Tibial nerve (tissue), 4 donors: ENCODE results near the gene HEATR9. TPM values are rescaled to one million over a fixed set of nuclear protein-coding genes. Genes with fewer than 3 reads are reported as not detected.

ENCODE experiments used
- DNase-seq, 2 donors: peaks; one replicate each; pipeline ENCODE4 v3.0.0-alpha.2; 2019; ENCODE audit warnings: low spot score in 2 of 2
- H3K27ac ChIP-seq, 4 donors: fragments of 200-600 bp; sonication (generic) in 3 of 4; one replicate each; pipeline ENCODE4 v1.5.1; 2017 to 2019; ENCODE audit warnings: mild to moderate bottlenecking in 1 of 4
- H3K27me3 ChIP-seq, 2 donors: fragments of 200-600 bp; sonication (generic) in 1 of 2; one replicate each; pipeline versions ENCODE4 v1.5.1 to v1.6.0; 2017 to 2019
- H3K36me3 ChIP-seq, 3 donors: fragments of 200-600 bp; sonication (generic); one replicate each; pipeline ENCODE4 v1.5.1; 2018 to 2019
- H3K4me1 ChIP-seq, 4 donors: fragments of 200-600 bp; sonication (generic) in 3 of 4; one replicate each; pipeline ENCODE4 v1.5.1; 2017 to 2019
- H3K4me3 ChIP-seq, 4 donors: fragments of 200-600 bp; sonication (generic) in 3 of 4; one replicate each; pipeline ENCODE4 v1.5.1; 2017 to 2019; ENCODE audit warnings: mild to moderate bottlenecking in 1 of 4, moderate library complexity in 1 of 4
- H3K9me3 ChIP-seq, 4 donors: fragments of 200-600 bp; sonication (generic) in 3 of 4; one replicate each; pipeline ENCODE4 v1.5.1; 2017 to 2019
- CTCF ChIP-seq, 5 experiments: fragments of 200-600 bp in 3 of 5; fragments of 450-650 bp in 2 of 5; sonication (generic) in 3 of 5; IDR thresholded peaks; one replicate each; pipeline ENCODE4 v1.5.1; 2016 to 2019; ENCODE audit warnings: antibody characterized with exemption in 5 of 5, mild to moderate bottlenecking in 3 of 5, moderate library complexity in 2 of 5
- EP300 ChIP-seq, 2 donors: sonication (generic); formaldehyde crosslinking; IDR thresholded peaks; one replicate each; pipeline ENCODE4 v1.6.1; 2017; ENCODE audit warnings: antibody characterized with exemption in 2 of 2, mild to moderate bottlenecking in 1 of 2
- POLR2A ChIP-seq, 2 donors: fragments of 450-650 bp; IDR thresholded peaks; one replicate each; pipeline ENCODE4 v1.6.1; 2017; ENCODE audit warnings: antibody characterized with exemption in 2 of 2, mild to moderate bottlenecking in 2 of 2, moderate library complexity in 2 of 2
- WGBS, 2 donors: methylation state at CpG; one replicate each; pipeline ENCODE4 v1.1.5; 2018; 5-methylcytosine and 5-hydroxymethylcytosine counted together
- total RNA-seq, 4 donors: library from RNA; depleted of rRNA; stranded (reverse); fragments of >200 nt; gene quantifications; one replicate each; pipeline ENCODE4 v1.1.0, GENCODE V29; 2016

The HEATR9 gene
- total RNA-seq, 4 donors from 2014 or later = not detected

DNA sequence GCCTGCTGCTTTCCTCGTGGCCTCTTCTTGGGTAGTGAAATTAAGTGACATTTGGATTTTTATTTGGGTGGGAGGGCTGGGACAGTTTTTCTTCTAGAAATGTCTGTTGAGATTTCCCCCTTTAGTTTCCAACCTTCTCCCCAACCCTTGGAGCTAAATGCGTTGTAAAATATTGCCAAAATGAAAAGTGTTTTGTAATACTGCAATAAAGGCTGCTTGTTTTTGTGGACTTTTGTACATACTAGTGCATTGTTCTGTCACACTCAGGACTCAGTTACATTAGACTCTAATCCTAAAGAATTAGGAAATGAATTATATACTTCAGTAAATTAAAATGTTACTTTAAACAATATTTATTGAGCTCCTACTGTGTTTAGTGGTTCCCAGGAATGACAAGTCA lies 21.7 kb downstream of the HEATR9 start:
- Histone ChIP-seq H3K27ac (peak overlapping the region in 2 of 4 donors; percentile 46 to 62), H3K9me3 (no peaks in the 10 kb centered on the region), H3K36me3 (peaks cover 4 to 87% (median 14%) of the 10 kb centered on the region in 3 donors), H3K27me3 (no peaks in the 10 kb centered on the region), H3K4me1 (peaks cover 0 to 27% (median 0%) of the 10 kb centered on the region in 4 donors), H3K4me3 (no peak overlapping the region)
- DNase-seq = no peak
- WGBS, 2 donors = 50 to 52% methylated on average over 2 of the region's 2 CpGs
- TF ChIP-seq POLR2A (IDR thresholded peaks at IDR 0.05) (no peak), CTCF (IDR thresholded peaks at IDR 0.05) (no peak), EP300 (IDR thresholded peaks at IDR 0.05) (no peak)

DNA sequence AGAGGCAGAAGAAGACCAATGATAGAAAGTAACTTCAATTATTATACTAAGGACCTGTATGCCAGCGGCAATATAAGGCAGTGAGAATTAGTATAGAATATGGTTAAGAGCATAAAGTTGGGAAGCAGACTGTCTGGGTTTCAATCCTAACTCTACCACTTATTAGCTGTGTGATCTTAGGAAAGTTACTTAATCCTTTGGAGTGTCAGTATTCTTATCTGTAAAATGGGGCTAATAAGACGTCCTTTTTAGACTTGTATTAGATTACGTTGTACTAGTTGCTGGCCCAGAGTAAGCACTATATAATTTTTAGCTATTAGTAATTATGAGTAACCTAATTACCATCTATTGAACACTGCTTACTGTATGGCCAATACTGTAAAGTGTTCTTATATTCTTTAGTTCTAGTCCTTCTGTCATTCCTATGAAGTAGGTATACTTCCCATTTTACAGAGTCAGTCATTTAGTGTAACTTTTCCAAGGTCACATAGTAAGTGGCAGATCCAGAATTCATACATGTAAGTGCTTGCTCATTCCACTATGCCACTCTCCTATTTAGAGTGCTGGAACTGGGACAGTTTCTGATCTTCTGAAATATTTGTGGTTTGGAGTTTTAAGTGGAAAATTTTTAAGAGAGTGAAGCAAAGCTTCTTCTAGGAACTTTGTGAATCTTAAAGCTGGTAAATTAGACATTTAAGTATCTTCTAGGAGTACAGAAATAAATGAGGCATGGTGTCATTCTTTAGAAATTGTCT lies 22.5 kb downstream of the HEATR9 start:
- H3K9me3 ChIP-seq = no peaks in the 10 kb centered on the region
- no peaks in the 10 kb centered on the region for H3K27me3 ChIP-seq
- no peak for TF ChIP-seq CTCF (IDR thresholded peaks at IDR 0.05)
- TF ChIP-seq POLR2A (IDR thresholded peaks at IDR 0.05) = no peak
- no peak for TF ChIP-seq EP300 (IDR thresholded peaks at IDR 0.05)
- H3K4me3 ChIP-seq = no peak overlapping the region
- 86 to 87% methylated on average over 3 of the region's 3 CpGs for WGBS, 2 donors
- peaks cover 4 to 89% (median 20%) of the 10 kb centered on the region in 3 donors for H3K36me3 ChIP-seq
- peak overlapping the region in 2 of 4 donors; percentile 46 to 62 for H3K27ac ChIP-seq
- H3K4me1 ChIP-seq = peaks cover 0 to 27% (median 0%) of the 10 kb centered on the region in 4 donors
- no peak for DNase-seq

DNA sequence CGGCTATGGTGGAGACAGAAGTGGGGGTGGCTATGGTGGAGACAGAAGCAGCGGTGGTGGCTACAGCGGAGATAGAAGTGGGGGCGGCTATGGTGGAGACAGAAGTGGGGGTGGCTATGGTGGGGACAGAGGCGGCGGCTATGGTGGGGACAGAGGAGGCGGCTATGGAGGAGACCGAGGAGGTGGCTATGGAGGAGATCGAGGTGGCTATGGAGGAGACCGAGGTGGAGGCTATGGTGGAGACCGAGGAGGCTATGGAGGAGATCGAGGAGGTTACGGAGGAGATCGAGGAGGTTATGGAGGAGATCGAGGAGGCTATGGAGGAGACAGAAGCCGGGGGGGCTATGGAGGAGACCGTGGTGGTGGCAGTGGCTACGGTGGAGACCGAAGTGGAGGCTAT lies 24.1 kb downstream of the HEATR9 start:
- Histone ChIP-seq H3K4me3 (no peak overlapping the region), H3K27me3 (no peaks in the 10 kb centered on the region), H3K36me3 (peaks cover 4 to 93% (median 27%) of the 10 kb centered on the region in 3 donors), H3K27ac (no peak overlapping the region), H3K9me3 (no peaks in the 10 kb centered on the region), H3K4me1 (peaks cover 0 to 27% (median 0%) of the 10 kb centered on the region in 4 donors)
- no peak for TF ChIP-seq POLR2A (IDR thresholded peaks at IDR 0.05)
- no peak for TF ChIP-seq CTCF (IDR thresholded peaks at IDR 0.05)
- TF ChIP-seq EP300 (IDR thresholded peaks at IDR 0.05) = no peak
- WGBS, 2 donors = 96 to 98% methylated on average over 19 of the region's 19 CpGs
- DNase-seq = no peak

DNA sequence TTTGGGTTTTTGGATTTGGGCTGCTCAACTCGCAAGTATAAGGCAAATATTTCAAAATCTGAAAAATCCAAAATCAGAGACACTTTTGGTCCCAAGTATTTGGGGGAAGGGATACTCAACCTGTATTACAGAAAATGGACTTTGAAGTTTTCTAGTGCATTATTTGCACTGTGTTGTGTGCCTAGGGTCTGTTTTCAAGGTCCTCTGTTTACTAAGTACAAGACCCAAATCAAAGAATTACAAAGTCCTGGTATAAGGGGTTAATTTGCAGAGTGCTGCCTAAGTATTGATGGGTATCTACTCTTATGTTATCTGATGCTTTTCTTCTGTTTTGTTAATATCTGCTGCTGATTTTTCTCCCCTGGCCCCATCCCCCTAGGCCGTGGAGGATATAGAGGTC lies 25.0 kb downstream of the HEATR9 start:
- H3K27me3 ChIP-seq = no peaks in the 10 kb centered on the region
- H3K36me3 ChIP-seq = peaks cover 4 to 98% (median 32%) of the 10 kb centered on the region in 3 donors
- peaks cover 0 to 27% (median 0%) of the 10 kb centered on the region in 4 donors for H3K4me1 ChIP-seq
- no peak for TF ChIP-seq POLR2A (IDR thresholded peaks at IDR 0.05)
- no peak for TF ChIP-seq CTCF (IDR thresholded peaks at IDR 0.05)
- no peak for TF ChIP-seq EP300 (IDR thresholded peaks at IDR 0.05)
- DNase-seq = no peak
- H3K4me3 ChIP-seq = no peak overlapping the region
- H3K9me3 ChIP-seq = no peaks in the 10 kb centered on the region
- no peak overlapping the region for H3K27ac ChIP-seq
- 94 to 96% methylated on average over 2 of the region's 2 CpGs for whole genome bisulfite sequencing, 2 donors

DNA sequence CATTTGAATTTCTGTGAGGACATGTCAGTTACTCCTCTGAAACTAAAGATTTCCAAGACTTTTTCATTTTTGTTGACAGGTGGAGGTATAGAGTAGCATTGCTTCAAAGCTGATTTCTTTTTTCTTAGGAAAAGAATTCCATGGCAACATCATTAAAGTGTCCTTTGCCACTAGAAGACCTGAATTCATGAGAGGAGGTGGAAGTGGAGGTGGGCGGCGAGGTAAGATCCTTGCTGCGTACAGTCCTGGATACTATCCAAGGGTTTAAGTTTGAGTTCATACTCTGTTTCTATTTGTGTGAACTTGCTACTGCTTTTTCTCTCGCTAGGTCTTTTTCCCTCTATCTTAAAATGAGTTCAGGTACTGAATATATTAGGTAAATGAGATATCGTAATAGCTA lies 26.5 kb downstream of the HEATR9 start:
- H3K4me1 ChIP-seq = peaks cover 0 to 15% (median 0%) of the 10 kb centered on the region in 4 donors
- no peaks in the 10 kb centered on the region for H3K27me3 ChIP-seq
- H3K27ac ChIP-seq = no peak overlapping the region
- no peak overlapping the region for H3K4me3 ChIP-seq
- DNase-seq = no peak
- H3K9me3 ChIP-seq = no peaks in the 10 kb centered on the region
- 97 to 98% methylated on average over 5 of the region's 5 CpGs for WGBS, 2 donors
- H3K36me3 ChIP-seq = peaks cover 4 to 100% (median 44%) of the 10 kb centered on the region in 3 donors
- TF ChIP-seq EP300 (IDR thresholded peaks at IDR 0.05) = no peak
- TF ChIP-seq CTCF (IDR thresholded peaks at IDR 0.05) = no peak
- no peak for TF ChIP-seq POLR2A (IDR thresholded peaks at IDR 0.05)
